SW480 (cell line): ENCODE measurements around the gene VAV1.
"Not testable (repeated sequence)": the region's sequence is repeated elsewhere in the genome, so short reads cannot be mapped to it uniquely, and the experiment has no call there.

Source experiments
- DNase-seq: peaks from one replicate; pipeline ENCODE4 v3.0.0-alpha.2; 2016; ENCODE audit warnings: low spot score

The VAV1 gene

DNA sequence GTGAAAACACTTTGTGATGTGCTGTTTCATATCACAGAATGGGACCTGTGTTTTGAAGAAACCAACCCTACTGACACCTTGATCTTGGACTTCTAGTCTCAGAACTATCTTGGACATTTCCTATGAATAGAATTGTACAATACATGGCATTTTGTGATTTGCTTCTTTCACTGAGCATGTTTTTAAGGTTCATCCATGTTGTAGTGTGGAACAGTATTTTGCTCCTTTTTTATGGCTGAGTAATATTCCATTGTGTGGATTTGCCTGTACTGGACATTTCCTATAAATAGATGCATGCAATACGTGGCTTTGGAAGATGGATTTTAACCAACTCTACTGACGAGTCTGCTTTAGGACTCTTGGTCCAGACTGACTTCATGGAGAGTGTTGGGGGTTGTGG, 46.8 kb downstream of the VAV1 start:
- DNase-seq = no peak

DNA sequence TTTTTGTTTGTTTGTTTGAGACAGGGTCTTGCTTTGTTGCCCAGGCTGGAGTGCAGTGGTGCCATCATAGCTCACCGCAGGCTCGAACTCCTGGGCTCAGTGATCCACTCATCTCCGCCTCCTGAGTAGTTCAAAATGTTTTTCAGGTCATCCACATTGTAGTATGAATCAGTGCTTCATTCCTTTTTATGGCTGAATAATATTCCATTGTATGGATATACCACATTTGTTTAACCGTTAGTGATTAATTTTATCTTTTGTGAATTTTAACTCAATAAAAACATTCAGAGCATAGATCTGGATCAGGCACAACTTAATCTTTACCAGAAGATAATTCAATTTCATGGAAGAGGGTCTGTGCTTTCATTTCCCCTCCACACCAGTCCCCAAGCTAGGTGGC, 47.7 kb downstream of the VAV1 start:
- DNase-seq = no peak

DNA sequence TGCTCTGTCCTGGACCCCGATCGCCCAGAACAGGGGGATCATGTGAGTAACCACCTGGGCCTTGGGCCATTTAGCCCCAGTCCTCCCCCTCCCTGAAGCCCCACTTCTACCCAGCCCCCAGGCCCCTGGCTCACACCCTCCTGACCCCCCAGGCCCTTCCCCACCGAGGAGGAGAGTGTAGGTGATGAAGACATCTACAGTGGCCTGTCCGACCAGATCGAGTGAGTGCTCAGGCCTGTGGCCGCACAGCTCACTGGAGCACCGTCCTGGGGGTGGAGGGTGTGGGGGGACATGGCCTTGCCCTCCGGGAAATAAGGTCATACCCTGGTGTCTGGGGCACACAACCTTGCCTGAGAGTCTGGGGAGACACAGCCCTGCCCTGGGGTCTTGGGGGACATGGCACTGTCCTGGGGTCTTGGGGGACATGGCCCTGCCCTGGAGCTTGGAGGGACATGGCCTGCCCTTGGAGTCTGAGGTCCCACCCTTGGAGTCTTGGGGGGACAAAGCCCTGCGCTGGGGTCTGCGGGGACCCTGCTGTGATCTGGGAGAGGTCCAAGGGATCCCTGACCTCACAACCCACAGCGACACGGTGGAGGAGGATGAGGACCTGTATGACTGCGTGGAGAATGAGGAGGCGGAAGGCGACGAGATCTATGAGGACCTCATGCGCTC, 49.3 kb downstream of the VAV1 start:
- no peak for DNase-seq

DNA sequence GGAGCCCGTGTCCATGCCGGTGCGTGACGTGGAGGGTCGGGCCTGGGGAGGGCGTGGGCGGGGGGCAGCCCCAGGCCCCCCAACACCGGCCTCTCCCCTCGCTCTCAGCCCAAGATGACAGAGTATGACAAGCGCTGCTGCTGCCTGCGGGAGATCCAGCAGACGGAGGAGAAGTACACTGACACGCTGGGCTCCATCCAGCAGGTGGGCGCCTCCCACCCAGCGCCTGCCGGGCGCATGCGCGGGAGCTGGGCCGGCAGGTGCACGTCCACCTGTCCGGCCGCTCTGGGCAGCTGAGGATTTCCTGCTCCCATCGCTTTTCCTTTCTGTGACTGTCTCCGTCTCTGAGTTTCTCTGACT, 49.8 kb downstream of the VAV1 start:
- DNase-seq = no peak

DNA sequence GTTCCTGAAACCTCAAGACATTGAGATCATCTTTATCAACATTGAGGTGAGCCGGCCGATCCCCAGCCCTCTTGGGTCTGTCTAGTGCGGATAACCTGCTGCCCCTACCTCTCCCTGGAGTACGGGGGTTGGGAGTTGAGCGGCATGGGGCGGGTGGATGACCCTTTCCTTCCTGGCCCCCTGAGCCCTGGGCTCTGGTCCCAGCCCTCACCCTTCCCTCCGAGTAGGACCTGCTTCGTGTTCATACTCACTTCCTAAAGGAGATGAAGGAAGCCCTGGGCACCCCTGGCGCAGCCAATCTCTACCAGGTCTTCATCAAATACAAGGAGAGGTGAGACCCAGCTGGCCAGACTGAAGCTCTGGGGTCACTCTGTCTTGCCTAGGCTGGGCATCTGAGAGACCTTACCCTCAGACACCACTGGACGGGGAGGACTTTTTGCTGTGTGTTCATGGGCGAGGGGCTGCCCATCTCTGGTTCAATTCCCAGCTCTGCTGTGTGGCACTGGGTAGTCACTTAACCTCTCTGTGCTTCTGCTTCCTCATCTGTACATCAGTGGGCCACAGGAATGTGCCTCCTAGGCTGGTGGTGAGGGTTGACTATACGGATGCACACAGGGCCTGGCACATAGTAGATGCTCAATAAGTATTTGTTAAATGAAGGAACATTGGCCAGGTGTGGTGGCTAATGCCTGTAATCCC, 52.7 kb downstream of the VAV1 start:
- no peak for DNase-seq

DNA sequence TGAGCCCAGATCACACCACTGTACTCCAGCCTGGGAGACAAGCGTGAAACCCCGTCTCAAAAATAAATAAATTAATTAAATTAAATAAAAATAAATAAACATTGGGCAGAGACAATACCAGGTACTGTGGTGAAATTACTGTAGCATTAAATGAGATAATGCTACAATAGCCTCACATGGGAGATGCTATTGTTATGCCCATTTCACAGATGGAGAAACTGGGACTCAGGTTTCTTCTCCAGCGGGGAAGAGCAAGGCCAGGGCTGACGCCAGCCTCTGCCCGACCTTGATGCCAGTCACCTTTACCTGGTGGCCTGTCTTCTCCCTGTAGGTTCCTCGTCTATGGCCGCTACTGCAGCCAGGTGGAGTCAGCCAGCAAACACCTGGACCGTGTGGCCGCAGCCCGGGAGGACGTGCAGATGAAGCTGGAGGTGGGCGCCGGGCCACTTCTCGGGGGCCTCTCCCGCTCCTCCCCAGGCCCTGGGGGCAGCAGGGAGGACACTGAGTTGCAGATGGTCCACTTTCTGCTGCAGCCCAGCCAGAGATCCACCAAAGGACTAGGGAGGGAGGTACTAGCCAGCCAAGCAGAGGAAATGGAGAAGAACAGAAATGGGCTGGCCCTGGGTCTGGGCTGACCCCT, 53.9 kb downstream of the VAV1 start:
- no peak for DNase-seq

DNA sequence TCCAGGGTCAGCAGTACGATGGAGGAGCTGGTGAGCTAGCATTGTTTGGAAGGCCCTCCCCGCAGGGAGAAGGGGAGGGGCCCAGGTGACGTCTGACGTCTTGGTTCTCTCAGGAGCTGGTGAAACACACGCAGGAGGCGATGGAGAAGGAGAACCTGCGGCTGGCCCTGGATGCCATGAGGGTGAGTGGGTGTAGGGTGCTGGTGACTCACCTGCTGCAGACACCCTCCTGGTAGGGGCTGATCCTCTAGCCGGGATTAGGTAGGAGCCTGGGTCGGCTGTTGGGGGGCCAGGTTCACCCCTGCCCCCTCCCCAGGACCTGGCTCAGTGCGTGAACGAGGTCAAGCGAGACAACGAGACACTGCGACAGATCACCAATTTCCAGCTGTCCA, 55.8 kb downstream of the VAV1 start:
- peak; percentile 55 for DNase-seq

DNA sequence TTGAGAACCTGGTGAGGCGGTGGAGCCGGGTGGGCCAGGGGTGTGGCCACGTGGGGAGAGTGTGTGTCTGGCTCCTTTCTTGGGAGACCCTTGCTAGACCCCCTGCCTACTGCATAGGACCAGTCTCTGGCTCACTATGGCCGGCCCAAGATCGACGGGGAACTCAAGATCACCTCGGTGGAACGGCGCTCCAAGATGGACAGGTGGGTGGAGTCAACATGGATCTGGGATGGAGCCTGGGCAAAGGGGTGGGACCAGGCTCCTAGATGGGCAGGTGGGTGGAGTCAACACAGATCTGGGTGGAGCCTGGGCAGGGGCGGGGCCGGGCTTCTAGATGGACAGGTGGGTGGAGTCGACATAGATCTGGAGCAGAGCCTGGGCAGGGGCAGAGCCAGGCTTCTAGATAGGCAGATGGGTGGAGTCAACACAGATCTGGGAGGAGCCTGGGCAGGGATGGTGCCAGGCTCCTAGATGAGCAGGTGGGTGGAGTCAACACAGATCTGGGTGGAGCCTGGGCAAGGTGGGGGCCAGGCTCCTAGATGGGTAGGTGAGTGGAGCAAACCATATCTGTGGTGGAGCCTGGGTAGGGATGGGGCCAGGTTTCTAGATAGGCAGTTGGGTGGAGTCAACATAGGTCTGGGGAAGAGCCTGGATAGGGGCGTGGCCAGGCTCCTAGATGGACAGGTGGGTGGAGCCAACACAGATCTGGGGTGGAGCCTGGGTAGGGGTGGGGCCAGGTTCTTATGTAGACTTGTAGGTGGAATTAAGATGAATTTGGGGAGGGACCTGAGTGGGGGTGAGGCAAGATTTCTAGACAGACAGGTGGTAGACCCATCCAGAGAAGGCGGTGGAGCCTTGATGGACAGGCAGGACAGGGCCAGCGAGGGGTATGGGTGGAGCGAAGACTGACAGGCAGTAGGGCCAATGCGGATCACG, 56.5 kb downstream of the VAV1 start:
- DNase-seq = peak; percentile 63

DNA sequence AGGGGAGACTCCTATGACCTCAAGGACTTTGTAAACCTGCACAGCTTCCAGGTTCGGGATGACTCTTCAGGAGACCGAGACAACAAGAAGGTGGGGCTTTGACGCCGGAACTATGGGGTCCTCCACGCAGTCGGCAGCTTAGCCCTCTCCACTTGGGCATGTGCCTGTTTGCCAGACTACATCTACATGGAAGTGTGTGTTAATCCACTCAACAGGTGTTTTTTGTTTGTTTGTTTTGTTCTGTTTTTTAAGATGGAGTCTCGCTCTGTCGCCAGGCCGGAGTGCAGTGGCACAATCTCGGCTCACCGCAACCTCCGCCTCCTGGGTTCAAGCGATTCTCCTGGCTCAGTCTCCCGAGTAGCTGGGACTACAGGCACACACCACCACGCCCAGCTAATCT, 57.3 kb downstream of the VAV1 start:
- DNase-seq = not testable (repeated sequence)

DNA sequence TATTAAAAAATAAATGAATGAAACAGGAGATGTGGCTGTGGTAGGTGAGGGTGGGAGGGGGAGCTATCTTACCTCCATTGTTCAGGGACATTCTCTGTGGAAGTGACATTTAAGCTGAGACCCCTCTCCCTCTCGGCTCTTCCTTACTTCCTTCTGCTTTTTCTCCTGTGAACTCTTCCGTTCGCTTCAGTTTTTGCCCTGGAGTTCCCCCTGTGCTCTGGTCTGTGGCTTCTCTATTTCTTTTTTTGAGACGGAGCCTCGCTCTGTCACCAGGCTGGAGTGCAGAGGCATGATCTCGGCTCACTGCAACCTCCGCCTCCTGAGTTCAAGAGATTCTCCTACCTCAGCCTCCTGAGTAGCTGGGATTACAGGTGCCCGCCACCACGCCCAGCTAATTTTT, 58.6 kb downstream of the VAV1 start:
- not testable (repeated sequence) for DNase-seq

DNA sequence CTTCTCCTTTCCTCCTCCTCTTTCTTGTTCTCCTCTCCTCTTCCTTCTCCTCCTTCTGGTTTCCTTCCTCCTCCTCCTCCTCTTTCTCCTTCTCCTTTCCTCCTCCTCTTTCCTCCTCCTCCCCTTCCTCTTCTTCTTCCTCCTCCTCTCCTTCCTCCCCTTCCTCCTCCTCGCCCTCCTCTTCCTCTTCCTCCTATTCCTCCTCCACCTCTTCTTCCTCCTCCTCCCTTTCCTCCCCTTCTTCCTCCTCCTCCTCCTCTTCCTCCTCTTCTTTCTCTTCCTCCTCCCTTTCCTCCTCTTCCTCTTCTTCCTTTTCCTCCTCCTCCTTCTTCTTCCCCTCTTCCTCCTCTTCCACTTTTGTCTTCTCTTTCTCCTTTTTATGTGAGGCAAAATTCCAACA, 59.9 kb downstream of the VAV1 start:
- no peak for DNase-seq

DNA sequence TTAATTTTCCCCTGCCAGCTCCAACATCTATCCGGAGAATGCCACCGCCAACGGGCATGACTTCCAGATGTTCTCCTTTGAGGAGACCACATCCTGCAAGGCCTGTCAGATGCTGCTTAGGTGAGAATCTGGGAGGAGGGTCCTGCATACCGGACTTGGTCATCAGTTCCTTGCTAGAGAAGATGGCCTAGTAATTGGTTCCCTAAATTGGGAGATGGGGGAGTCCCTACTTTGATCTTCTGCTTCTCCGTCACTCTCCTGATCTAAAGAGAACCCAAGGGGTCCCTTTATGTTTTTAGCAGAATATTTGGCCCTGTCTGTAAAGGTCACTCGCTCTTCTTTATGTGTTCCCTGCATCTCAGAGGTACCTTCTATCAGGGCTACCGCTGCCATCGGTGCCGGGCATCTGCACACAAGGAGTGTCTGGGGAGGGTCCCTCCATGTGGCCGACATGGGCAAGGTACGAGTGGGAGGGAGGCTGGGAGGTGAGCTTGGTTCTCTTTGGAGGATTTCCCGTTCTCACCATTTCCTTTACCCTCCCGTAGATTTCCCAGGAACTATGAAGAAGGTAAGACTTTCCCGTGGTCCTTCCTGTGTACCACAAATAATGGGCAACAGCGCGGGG, 60.8 kb downstream of the VAV1 start:
- no peak for DNase-seq

DNA sequence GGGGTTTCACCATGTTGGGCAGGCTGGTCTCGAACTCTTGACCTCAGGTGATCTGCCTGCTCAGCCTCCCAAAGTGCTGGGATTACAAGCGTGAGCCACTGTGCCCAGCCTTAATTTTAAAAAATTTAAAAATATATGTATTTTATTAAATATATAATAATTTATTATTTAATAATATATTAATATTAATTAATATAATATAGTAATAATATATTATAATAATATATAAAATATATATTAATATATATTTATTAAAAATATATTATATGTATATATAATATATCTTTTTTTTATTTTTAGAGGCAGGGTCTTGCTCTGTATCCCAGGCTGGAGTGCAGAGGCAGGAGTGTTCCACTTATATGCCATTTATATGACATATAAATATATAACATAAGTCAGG, 61.9 kb downstream of the VAV1 start:
- DNase-seq = no peak

DNA sequence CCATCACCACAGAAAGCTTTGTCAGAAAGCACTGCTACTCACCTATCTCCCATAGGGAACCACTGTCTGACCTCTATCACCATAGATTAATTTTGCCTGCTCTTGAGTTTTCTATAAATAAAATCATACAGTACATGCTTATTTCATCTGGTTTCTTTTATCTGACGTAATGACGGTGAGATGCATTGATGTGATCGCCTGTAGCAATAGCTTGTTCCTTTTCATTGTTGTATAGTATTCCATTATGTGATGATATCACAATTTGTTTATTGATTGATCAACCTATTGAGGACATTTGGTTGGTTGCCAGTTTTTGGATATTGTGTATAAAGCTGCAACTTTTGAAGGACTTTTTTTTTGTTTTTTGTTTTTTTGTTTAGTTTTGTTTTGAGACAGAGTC, 63.0 kb downstream of the VAV1 start:
- DNase-seq = no peak

DNA sequence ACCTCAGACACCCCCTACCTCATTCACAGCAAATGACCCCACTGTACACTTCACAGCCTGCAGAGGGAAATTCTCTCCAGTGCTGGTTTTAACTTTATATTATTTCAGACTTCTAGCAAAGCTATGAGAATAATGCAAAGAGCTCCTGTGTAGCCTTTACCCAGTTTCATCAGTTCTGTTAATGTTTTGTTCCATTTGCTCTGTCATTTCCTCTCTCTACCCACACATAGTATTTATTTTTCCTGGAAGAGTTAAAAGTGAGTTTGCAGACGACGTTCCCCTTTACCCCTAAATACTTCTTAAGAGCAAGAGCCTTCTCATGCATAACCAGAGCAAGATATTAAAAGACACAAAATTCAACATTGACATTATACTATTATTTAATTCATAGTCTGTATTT, 65.0 kb downstream of the VAV1 start:
- no peak for DNase-seq

DNA sequence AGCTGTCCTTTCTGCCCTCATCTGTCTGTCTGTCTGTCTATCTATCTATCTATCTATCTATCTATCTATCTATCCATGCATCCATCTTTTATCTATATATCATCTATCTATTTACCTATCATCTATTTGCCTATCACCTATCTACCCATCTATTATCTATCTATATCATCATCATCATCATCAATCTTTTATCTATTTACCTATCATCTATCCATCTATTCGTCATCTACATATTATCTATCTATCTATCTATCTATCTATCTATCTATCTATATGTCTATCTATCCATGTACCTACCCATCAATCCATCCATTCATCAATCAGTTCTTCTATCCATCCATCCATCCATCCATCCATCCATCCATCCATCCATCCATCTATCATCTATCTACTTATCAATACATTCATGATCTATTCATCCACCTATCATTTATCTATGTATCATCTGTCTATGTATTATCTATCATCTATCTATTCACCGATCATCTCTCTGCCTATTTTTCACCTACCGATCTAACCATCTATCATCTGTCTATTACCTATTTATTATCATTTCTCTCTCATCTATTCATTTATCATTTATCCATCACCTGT, 65.7 kb downstream of the VAV1 start:
- no peak for DNase-seq

DNA sequence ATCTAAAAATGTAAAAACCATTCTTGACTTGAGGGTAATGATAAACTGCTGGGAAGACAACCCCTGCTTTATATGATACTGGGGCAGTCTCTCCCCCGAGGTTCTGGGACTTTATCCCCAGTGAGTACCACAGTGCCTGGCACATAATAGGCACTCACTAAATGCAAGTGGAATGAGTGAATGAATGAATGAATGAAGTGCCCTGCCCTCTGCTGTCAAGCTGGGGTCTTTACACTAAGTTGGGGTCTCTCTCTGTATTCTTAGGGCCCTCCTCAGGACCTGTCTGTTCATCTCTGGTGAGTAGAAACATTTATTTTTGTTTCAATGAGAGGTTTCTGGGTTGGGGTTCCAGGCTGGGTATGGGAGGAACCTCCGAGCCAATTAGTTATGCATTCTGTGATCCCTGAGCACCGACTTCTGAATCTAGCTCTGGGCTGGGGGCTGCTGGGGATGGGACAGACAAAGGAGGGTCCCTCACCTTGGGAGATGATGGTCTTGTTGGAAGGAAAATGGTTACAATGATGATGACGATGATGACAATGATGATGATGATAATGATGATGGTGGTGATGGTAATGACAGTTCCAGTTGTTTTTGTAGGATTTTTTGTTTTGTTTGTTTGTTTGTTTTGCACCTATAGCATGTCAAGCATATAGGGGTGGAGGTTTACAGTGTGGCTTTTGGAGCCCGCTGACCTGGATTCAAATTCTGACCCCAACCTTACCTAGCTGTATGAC, 70.5 kb downstream of the VAV1 start:
- no peak for DNase-seq

DNA sequence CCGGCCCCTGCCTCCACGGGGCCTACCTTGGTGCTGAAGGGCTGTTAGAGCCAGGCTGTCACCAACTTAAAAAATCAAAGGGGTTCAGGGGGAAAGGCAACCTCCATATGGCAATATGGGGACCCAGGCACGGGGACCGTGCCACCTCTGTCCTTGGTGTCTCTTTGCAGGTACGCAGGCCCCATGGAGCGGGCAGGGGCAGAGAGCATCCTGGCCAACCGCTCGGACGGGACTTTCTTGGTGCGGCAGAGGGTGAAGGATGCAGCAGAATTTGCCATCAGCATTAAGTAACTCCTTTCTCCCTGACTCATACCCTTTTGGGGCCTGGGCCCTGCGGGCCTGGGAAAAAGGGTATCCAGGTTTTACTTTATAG, 75.3 kb downstream of the VAV1 start:
- DNase-seq = no peak

DNA sequence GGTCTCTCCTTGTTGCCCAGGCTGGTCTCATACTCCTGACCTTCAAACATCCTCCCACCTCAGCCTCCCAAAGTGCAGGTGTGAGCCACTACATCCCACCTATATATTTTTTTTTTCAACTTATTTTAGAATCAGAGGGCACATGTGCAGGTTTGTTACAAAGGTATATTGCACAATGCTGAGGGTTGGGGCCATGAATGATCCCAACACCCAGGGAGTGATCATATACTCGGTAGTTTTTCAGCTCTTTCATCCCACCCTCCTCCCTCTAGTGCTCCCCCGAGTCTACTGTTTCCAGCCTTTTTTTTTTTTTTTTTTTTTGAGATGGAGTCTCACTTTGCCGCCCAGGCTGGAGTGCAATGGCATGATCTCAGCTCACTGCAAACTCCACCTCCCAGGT, 76.5 kb downstream of the VAV1 start:
- DNase-seq = no peak

DNA sequence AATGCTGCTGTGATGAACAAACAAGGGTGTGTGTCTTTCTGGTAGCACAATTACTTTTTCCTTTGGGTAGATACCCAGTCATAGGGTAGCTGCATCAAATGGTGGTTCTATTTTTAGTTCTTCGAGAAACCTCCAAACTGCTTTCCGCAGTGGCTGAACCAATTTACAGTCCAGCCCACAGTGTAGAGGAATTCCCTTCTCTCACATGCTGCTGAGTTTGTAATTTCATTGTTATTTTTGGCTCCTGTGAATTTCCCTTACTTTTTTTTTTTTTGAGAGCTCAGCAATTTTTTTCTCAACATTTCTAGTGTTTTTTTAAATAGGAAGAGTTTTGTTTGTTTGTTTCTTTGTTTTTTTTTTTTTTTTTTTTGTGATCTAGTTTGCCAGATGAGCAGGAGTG, 77.4 kb downstream of the VAV1 start:
- no peak for DNase-seq

DNA sequence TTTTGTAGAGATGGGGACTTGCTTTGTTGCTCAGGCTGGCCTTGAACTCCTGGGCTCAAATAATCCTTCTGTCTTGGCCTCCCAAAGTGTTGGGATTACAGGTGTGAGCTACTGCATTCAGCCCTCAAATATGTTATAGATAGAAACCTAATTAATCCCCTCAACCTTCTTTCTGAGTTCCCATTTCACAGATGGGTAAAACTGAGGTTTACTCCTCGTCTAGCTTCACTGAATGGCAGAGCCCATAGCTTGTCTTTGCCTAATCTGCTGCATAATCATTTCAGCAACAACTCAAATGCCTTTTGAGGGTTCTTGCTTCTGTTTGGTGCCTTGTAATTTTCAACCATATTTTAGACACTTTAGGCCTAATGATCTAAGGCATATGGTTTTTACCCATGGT, 78.9 kb downstream of the VAV1 start:
- no peak for DNase-seq
